HG03575 (cell line): Measurements from ENCODE around the gene SPECC1.
"Not testable (repeated sequence)": the region's sequence is repeated elsewhere in the genome, so short reads cannot be mapped to it uniquely, and the experiment has no call there.

Experiments
- ATAC-seq: cut with Tn5 transposase; IDR thresholded peaks from one replicate; pipeline ENCODE4 v1.9.1; 2021; ENCODE audit not compliant: unreplicated experiment, insufficient number of reproducible peaks, low FRiP score; ENCODE audit errors: extremely low read depth

The SPECC1 gene

DNA sequence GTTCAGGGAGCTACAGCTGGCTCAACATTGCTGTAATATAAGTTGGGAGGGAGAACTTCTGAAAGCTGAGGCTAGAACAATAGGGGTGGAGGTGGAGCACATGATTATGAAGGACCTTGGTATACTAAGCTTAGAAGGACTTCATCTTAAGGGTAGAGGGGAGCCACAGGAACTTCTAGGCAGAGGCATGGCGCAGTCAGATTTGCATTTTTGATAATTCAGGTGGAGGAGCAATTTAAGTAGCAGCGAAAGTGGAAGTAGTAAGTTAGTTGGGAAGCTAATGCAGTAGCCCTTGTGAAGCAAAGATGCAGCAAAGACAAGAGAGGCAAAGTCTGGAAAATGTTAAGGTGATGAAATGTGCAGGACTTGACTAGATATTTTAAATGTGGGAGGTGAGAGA, 144.1 kb downstream of the SPECC1 start:
- no peak for ATAC-seq

DNA sequence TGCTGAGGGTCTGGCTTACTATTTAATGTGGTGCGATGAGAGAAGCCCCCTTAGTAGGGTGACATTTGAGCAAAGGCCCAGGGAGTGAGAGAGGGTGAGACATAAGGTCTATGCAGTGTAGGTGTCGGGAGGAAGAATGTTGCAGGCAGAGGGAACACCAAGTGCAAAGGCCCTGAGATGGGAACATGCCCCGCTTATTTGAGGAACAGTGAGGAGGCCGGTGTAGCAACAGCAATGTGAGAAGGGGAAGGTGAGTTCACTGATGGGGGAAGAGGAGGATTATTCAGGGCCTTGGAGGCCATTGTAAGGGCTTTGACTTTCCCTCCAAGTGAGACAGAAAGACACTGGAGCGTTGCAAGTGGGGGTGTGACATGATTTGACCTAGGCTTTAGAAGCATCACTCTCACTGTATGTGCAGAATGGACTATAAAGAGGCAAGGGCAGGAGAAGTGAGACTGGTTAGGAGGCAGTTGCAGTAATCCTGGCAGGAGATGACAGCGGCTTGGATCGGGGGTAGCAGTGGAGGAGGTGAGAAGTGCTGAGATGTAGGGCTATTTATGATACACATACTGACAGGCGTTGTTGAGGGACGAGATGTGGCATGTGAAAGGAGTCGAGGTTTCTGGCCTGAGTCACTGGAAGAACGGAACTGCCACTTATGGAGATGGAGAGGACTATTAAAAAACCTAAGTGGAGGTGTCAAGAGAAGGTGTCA, 145.3 kb downstream of the SPECC1 start:
- ATAC-seq = no peak

DNA sequence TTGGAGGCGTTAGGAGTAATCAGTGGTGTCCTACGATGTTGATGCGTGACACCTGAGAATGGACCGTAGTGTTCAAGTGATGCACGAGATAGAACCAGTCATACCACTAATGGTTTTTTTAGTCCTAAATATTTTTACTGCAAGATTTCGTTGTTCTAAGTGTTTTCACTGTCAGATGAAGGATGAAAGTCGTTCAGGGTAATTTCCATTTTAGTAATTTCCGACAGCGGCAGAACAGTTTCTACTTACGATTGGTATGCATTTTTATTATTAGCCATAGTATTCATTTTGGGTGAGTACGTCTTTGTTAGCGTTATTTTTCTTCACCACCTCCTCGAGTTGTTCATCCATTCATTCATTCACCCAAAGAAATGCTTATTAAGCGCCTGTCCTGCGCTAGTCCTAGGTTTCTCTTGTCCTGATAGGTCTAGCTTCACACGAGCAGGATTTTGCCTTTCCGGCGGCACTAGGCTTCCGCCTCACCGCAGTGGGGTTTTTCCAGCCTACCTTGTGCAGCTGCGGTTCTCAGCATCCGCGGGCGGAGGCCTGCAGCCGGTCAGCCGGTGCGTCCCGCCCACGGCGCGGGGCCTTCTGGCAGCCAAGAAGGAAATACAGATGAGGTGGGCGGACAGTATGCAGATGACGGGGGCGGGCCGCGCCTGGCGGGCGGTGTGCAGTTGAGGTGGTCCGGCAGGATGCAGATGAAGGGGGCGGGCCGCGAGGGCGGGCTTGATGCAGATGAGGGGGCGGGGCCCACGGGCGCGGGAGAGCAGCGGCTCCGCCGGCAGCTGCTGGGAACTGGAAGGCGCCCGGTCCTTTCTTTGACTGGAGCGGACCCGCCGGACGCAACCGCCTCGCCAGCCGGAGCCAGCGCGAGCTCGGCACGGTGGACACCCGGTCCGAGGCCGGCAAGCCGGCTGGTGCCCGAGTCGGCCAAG, 146.4 kb downstream of the SPECC1 start:
- ATAC-seq = peak; percentile 57

DNA sequence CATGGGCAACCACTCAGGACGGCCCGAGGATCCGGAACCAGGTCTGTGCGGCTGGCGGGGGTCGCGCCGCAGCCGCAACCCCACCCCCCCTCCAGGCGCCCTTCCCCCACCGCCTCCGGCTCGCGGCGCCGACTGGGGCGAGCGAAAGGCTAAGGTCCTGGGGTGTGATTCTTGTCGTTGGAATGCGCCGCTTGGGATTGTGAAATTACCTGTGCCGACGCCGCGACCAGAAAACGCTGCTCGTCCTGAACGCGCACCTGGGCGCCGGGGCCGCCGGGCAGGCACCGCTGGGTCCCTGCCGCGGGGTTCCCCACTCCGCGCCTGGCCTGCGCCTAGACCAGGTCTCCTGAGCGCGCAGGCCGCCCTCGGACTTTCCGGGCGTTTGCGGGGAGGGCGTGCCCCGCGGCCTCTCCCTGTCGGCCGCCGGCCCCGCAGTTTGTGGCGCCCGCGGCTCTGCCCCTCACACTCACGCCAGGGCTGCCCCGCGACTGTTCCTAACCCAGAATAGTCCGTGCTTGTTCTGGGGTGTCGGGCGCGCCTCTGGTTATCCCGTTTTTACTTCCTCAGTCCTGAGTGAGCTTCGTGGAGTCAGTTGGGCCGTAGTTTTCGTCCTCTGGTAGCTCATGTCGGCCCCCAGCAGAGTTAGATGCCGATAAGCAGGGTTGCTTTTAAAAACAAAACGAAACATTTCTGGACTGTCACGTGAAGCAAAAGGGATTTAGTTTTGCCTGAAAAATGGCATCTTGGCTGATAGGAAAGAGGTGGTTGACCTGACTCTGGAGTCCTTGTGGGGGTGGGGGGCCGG, 147.2 kb downstream of the SPECC1 start:
- no peak for ATAC-seq

DNA sequence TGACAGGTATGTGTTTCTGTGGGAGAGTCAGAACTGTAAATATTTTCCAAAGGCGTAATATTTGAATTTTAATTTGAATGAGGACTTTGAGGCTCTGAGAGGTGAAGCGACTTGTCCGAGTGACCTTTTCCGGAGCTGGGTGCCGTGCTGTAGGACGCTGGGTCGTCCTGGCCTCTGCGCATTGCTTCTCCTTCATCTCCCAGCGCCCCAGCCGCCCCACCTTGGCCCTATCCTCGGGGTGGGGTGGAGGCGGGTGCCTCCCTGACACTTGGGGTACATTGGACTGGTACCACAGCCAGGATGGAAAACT, 147.8 kb downstream of the SPECC1 start:
- no peak for ATAC-seq

DNA sequence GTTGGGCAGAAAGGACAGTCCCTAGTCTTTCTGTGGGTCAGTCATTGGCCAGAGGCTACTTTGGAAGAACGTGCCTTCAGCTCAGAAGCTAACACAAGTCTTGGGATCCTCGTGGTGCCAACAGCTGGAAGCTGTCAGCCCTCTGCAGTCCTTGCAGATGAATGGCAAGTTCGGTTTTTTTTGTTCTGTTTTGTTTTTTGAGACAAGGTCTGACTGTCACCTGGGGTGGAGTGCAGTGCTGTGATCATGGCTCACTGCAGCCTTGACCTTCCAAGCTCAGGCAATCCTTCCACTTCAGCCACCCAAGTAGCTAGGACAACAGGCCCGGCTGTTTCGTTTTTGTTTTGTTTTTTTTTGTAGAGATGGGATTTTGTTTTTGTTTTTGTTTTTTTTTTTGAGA, 149.4 kb downstream of the SPECC1 start:
- ATAC-seq = no peak

DNA sequence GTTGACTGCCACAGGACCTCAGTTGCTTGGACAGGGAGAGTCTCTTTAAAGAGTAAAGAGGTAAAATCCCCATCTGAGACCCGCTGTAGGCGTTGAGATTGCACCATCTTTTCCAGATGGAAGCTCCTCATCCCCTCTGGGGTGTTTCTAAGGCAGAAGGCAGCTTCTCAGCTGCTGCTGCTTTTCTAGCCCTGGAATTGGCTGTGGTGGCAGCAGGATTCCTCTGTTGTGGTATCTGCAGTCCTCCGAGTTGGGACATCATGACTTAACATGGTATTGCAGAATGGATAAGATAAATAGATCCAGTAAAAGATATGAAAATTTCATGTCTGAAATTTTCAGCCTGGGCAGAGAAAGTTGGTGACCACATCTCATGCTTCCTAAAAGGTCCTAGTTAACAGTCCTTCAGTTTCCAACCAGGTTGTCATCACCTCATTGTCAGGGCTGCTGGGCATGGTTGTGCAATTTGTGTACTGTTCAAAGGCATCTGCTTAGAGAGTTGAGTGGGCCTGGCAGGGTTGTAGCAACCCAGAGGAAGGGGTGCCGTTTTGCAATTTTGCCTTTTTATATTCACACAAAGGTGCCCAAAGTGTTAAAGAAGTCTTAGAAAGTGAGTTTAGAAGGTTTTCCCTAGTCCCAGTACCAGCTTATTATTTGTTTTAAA, 150.4 kb downstream of the SPECC1 start:
- no peak for ATAC-seq

DNA sequence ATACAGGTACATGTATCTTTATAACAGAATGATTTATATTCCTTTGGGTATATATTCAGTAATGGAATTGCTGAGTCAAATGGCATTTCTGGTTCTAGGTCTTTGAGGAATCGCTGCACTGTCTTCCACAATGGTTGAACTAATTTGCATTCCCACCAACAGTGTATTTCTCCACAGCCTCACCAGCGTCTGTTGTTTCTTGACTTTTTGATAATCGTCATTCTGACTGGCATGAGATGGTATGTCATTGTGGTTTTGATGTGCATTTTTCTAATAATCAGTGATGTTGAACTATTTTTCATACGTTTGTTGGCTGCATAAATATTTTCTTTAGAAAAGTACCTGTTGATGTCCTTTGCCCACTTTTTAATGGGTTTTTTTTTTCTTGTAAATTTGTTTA, 156.4 kb downstream of the SPECC1 start:
- ATAC-seq = not testable (repeated sequence)

DNA sequence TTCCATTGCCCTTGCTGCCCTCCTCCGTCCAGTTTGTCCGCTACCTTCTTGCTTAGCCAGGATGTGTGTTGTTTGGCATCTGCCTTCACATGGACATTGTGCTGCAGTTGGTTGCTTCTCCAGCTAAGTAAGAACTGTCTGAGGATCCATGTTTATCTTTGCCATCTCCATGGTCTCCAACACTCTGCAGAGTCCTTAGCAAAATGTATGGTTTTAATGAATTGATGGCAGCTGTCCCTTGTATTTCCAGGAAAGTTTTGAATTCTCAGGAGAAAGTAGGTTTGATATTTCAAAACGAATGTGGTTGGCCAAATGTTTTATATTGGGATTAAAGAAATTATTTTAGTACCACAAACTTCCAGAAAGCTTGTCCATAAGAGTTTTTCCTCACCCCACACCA, 160.9 kb downstream of the SPECC1 start:
- ATAC-seq = no peak

DNA sequence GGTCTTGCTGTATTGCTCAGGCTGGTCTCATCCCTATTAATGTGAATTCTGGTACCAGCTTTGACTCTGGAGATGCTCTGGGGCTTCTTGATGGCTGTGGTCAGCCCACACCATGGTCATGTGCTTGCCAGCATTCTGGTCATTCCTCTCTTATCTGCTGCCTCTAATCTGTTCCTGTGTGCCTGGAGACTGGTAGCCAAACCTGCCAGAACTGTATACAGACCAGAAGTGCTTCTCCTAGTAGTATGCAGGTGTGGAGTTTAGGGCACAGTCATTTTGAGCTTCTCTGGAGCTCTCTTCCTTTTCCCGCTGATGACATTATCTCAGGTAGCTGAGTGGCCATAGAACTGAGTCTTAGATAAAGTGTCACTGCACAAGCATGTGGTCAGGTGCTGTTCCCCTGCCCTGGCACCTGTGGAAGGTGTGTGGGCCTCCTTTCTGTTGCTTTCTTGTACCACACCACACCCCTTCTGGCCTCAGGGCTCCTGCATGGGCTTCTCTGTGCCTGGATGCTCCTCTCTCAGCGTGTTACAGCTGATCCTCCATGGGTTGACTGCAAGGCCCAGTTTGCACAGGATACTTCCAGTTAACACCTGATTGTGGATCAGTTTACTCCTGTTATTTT, 162.7 kb downstream of the SPECC1 start:
- ATAC-seq = no peak

DNA sequence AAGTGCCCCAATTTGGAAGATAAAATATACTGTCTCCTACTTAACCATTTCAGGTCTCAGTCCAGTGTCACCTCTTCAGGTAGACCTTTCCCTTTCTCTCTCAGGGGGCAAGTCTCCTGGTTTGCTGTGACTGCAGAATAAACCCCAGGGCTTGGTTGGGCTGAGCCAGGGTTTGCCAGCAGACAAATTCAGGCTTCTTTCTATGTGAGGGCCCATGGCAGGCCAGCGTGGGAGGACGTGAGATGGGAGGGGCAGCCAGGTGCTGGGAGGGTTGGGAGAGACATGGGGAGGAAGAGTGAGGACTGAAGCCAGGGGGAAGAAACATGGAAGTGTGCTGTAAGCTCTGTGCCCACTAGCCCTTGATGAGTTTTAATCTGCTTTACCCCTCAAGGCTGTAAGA, 163.2 kb downstream of the SPECC1 start:
- ATAC-seq = no peak

DNA sequence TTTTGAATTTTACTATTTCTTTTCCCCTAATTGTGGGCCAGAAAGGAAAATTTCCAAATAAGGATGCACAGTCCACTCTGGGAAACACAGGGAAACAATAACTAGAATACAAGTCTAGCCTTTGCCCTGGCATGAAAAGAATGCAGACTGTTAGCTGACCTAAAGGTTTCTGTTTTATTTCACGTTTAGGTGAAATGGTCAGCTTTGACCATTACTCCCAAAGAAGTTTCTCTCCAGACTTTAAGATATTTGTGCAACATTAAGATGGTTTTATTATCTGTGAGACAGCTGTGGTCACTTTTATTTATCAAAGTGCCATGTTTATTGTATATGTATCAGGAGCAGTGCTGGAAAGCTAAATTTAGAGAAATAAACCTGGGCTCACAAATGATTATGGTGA, 163.9 kb downstream of the SPECC1 start:
- ATAC-seq = no peak

DNA sequence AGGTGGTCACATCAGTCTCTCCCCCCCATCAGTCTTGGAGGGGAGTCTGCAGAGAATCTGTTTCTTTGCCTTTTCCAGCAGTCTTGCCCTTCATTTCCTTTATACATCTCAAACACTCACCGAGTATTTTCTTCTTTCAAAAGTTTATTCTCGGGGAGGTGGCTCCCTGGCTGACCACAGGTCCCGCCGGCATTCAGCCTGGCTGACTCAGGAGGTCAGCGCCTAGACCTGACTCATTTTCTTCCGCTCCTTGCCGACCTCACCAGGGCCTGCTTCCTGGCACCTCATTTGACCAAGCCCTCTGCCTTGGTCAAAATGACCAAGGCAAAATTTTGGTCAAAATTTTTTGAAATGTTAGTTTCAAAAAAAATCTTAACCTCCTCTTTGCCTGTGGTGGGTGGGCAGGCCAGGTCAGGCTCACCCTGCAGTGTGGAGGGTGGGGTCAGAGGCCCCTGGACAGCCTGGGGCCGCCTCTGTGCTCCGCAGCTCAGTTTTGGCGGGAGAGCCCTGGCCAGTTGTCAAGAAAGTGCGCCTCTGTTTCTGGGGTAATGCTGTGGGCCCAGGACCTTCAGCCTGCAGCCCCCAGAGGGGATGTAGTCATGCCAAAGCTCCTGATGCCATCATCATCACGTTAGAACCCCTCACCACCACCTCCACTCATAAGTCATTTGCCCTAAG, 165.6 kb downstream of the SPECC1 start:
- ATAC-seq = no peak

DNA sequence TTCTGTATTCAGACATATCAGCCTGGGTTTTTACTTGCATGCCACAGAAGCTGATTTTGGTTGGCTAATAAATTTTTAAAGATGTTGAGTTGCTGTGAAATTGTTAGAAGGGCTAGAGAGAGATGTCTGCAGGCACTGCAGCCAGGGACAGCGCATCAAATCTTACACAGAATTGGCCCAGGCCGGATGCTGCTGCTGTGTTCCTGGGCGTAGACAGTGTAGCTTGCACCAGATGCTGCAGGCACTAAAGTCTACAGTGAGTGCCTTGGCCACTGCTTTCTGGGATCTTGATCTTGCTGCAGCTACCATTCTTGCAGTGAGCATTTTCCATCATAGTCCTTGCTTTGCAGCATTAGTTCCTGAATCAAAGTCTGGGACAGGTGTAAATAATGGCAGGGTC, 169.9 kb downstream of the SPECC1 start:
- ATAC-seq = no peak

DNA sequence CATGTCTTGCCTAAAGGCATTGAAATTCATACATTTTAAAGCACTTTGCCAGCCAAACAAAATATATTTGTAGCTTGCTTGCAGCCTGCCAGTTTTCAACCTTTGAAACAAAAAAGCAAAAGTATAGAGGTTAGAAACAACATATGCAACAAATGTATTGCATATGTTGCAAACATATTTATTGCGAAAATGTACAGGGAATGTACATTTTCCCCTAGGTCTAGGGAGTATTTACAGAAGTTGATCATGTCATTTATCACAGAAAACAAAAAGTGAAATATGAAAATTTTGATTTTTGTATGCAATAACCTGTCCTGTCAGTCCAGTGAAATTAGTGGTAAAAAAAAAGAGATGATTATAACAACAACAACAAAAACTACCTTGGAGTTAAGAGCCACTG, 171.5 kb downstream of the SPECC1 start:
- ATAC-seq = no peak

DNA sequence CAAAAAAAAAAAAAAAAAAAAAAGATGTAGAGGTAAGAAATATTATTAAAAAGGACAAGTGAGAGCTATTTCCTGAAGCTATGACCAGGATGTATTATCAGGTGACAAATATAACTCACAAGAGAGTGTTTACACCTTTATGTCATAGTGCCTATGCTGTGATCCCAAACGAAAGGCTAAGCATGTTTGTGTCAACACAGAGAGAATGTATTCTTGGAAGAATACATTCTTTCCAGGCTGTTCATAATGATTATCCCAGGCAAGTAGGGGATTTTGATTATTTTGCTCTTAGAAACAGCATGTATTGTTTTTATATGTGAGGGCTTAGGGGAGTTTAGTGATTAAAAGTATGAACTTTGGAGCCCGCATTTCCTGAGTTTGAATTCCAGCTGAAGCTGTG, 175.0 kb downstream of the SPECC1 start:
- ATAC-seq = no peak

DNA sequence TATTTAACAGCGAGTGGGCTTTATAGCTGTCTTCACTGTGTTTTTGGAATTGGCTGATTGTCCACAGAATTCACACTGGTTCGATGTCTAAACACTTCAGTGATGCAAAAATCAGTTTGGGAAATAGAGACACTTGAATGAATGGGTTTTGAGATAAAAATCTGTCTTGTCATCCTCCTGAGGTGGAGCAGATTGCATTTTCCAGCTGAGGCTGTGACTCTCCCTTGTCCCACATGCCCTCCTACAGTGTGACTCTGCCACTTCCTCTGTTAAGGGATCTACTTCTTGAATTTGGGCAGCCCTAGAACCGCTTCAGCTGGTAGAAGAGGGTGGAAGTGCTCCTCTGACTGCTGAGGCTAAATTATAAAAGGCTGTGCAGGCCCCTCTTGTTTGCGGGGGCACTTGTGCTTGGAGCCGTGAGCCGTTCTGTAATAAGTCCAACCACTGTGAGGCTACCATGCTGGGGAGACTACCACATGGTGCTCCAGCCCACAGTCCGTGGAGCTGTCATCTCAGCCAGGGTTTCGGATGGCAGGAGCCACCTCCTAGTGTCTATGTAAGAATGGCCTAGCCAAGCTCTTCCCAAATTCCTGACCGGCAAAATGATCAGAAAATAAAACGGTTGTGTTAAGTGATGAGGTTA, 175.9 kb downstream of the SPECC1 start:
- no peak for ATAC-seq

DNA sequence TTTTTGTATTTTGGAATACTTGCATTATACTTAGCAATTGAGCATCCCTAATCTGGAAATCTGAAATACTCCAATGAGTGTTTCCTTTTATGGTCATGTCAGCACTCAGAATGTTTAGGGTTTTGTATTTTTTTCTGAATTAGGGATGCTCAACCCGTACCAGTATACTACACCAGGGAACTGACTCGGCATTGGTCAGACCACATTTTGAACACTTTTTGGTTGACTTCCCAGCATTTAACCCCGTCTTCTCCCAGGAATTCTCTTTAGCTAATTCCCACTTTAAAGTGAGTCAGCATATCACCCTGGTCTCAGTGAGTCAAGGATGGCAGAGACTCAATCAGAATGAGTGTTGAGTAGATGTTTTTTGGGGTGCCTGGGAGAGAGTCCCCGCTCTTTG, 177.9 kb downstream of the SPECC1 start:
- no peak for ATAC-seq
